ENCODE data around the gene NLRP8. TPM values are rescaled to one million over a fixed set of nuclear protein-coding genes. Genes with fewer than 3 reads are reported as not detected.
"Not testable (repeated sequence)": the region's sequence is repeated elsewhere in the genome, so short reads cannot be mapped to it uniquely, and the experiment has no call there.

The NLRP8 gene
- polyA plus RNA-seq, 3 donors = not detected

DNA sequence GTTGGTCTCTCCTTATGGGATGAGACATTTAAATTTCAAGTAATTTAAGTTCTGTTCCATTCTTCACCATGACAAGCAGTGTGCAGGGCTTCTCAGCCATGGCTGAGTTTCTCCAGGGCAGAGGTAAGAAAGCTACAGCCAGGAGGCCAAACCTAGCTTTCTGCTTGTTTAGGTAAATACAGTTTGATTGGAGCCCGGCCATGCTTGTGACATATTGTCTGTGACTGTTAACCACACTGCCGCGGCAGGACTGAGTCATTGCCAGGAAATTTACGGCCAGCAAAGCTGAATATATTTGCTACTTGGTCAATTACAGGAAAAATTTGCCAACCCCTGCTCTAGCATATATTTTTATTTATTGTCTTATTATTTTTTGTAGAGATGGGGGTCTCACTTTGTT is 10.7 kb downstream of the NLRP8 start:
- no peak overlapping the region for H3K27ac ChIP-seq (ENCODE audit: low read depth, low read length)
- WGBS, 3 donors = 36 to 79% (median 75%) methylated on average over 4 of the region's 4 CpGs

DNA sequence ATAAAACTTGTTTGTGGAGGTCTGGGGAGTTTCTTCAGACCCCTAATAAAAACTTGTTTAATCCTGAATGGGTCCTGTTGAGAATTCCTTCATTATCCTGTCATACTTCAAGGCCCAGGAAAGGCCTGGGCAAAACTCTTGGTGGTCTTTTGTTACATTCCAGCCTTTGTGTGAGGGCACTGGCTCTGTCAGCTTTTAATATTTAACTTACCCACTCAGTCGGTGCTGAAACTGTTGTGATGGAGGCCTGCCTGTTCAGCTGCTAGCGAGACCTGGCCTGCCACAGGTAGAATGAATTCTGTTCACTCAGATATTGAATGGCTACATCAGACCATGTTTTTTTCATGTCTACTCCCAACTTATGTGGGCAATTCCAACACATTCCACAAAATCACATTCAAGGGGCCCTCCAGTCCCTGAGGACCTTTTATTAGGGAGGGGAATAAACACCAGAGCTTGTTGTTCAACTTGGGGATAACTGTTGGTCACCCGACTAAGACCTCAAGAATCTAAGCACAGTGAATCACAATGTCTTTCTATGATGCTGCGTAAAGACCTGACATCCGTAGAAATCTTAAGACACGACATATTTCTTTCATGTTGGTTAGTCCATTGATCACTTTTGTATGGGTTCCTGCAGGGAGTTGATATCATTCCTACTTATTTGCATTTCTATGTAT is 12.5 kb downstream of the NLRP8 start:
- 78 to 89% (median 80%) methylated on average over 6 of the region's 6 CpGs for WGBS, 3 donors
- H3K27ac ChIP-seq (ENCODE audit: low read depth, low read length) = no peak overlapping the region

DNA sequence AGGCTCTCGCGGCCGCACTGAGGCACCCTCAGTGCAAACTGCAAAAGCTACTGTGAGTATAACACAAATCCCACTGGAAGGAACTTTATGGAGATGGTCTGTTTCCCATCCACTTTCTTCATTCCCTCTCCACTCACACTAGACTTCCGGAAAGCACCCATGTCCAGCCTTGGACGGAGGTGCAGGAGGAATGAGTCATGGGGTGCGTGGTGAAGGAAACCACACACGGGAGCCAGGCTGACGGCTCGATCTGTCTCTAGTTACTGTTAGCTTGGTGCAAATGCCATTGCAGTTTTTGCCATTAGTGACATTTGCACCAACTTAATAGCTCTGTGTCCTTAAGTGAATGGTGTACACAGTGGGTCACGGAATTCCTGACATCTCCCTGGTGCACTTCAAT is 14.6 kb downstream of the NLRP8 start:
- WGBS, 3 donors = 90 to 93% (median 93%) methylated on average over 10 of the region's 10 CpGs
- no peak overlapping the region for H3K27ac ChIP-seq (ENCODE audit: low read depth, low read length)

DNA sequence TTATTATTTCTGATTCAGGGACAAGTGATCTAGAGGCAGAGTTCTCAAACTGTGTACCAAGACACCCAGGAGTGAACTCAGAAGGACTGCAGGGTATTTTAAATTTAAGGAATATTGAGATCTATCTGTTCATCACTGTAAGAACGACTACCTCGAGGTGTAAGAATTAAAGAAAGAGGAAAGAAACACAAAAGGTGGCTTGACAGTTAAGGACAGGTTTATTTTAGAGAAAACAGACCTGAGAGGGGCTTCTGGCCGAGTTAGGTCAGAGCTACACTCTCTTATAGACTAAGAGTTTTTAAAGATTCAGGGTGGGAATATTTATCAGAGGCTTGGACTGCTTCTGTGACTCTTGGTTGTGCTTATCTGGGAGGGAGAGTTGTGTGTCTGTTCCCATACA is 26.4 kb downstream of the NLRP8 start:
- no peak overlapping the region for H3K27ac ChIP-seq (ENCODE audit: low read depth, low read length)
- WGBS, 3 donors = 33 to 48% (median 34%) methylated on average over 3 of the region's 3 CpGs

DNA sequence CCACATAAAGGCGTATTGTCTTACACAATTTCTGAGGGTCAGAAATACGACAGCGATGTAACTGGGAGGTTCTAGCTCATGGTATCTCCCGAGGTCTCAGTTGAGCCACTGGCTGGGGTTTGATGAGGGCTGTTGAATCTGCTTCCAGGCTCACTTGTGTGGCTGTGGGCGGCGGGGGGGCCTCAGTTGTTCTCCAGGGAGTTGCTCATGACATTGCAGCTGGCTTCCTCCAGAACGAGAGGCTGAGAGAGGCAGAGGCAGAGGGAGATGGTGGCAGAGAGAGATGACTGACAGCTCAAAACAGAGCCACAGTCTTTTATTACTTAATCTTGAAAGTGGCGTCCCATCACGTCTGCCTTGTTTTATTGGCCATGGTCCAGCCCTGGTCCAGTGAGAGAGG is 32.8 kb downstream of the NLRP8 start:
- H3K27ac ChIP-seq (ENCODE audit: low read depth, low read length) = no peak overlapping the region
- 58 to 77% (median 74%) methylated on average over 9 of the region's 9 CpGs for WGBS, 3 donors

DNA sequence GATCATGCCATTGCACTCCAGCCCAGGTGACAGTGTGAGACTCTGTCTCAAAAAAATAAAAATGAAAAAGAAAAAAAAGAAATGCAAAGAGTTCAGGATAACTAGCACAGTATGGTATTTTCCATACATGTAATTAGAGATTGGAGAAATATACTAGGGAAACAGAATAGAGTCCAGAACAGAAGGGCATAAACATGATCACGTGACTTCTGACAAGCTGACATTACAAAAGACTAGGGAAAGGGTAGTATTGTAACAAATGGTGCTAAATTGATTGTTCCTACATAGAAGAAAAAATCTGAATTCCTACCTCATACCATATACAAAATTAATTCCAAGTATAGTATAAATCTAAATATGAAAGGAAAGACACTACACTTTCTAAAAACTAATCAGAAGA is 37.6 kb downstream of the NLRP8 start:
- 69 to 87% (median 81%) methylated on average over 1 of the region's 1 CpG for WGBS, 3 donors
- no peak overlapping the region for H3K27ac ChIP-seq (ENCODE audit: low read depth, low read length)

DNA sequence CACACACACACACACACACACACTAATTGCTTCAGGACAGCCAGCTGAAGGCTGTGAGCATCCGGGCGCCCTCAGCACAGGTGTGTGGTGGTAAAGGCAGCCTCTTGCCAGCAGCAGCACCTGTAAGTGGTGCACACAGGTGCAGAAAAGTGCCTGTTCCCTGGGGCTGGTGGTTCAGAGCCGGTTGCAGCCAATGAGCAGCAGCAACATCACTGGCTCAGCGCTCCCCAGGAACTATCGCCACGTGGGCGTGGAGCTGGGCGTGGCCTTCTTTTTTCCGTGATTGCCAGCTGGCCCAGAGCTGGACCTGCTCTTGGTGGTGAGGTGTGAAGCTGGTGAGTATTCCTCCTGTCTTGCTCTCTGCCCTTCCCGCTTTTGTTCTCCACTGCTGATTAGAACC is 38.9 kb downstream of the NLRP8 start, which contains the start of gene NLRP5:
NLRP5 (plus strand) TSS at position 289 of the 400 bp plus-strand sequence.
- H3K27ac ChIP-seq (ENCODE audit: low read depth, low read length) = no peak within 1 kb of the TSS
- 42 to 44% (median 43%) methylated on average over 10 of the region's 10 CpGs for WGBS, 3 donors

DNA sequence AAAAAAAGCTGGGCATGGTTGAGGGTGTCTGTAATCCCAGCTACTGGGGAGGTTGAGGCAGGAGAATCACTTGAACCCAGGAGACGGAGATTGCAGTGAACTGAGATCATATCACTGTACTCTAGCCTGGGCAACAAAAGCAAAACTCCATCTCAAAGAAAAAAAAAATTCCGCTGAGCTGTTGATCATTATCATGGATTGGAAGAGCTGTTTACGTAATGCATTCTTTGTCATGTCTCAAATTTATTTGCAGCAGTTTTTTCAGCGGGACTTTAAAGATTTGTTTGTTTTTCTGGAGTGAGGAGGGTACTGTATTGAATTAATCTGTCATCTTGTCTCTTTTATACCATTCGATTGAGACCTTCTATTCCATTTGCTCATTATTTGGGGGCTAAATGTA is 43.2 kb downstream of the NLRP8 start:
- no peak overlapping the region for H3K27ac ChIP-seq (ENCODE audit: low read depth, low read length)
- 66 to 85% (median 83%) methylated on average over 5 of the region's 5 CpGs for WGBS, 3 donors

DNA sequence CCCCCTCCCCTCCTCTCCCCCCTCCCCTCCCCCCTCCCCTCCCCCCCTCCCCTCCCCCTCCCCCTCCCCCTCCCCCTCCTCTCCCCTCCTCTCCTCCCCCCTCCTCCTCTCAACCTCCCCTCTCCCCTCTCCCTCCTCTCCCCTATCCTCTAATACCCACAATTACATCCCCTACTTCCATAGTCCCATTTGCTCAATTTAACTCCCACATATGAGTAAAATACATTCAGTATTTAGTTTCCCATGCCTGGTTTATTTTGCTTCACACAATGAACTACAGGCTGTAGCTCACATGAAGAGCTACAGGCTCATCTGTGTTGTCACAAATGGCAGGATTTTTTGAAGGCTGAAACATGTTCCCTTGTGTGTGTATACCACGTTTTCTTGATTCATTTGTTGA is 45.9 kb downstream of the NLRP8 start:
- 15 to 49% (median 40%) methylated on average over 1 of the region's 1 CpG for WGBS, 3 donors

DNA sequence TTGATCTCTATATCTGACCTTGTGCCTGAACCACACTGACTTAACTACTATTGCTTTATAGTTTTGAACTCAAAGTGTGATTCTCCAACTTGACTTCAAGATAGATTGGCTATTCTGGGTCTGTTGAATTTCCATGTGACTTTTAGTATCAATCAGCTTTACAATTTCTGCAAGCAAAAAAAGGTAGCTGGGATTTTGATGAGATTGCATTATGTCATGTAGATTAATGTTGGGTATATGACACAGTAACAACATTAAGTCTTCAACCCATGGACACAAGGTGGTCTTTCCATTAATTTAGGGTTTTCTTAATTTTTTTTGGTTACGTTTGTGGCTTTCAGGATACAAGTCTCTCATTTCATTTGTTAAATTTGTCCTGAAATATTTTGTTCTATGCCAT is 67.1 kb downstream of the NLRP8 start:
- WGBS, 3 donors = 55 to 79% (median 69%) methylated on average over 1 of the region's 1 CpG
- H3K27ac ChIP-seq (ENCODE audit: low read depth, low read length) = no peak overlapping the region

More for the DNA sequence above, 45.9 kb downstream of the NLRP8 start:
- no peak overlapping the region for H3K27ac ChIP-seq (ENCODE audit: low read depth, low read length)

DNA sequence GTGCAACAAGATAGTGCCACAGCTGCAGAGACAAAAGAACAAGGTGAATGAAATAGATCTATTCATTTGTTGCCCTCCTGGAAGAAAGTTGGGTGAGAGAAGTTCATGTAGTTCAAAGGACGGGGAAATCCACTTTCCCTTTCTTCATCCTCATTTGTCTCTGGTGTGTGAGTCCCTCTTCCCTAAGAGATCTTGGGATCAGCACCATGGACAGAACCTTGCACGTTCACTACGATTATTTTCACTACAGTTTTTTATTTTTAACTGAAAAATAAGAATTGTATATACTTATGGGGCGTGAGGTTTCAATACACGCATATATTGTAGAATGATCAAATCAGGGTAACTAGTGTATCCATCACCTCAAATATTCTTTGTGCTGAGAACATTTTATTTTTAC is 68.1 kb downstream of the NLRP8 start:
- WGBS, 3 donors = 24 to 31% (median 30%) methylated on average over 5 of the region's 5 CpGs
- no peak overlapping the region for H3K27ac ChIP-seq (ENCODE audit: low read depth, low read length)

DNA sequence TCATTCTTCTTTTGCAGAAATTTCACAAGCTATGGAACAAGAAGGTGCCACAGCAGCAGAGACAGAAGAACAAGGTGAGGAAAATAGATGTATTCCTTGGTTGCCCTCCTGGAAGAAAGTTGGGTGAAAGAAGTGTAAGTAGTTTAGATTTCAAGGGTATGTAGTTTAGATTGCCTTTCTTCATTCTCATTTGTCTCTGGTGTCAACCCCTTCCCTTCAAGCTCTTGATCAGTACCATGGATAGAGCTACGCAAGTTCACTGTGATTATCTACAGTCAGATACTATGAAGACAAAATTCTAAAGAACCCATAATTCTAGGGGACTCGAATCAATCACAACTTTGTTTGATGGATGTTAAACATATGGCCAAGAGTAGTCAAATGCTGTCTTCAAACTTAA is 71.7 kb downstream of the NLRP8 start:
- not testable (repeated sequence) for H3K27ac ChIP-seq (ENCODE audit: low read depth, low read length)
- 57 to 88% (median 67%) methylated on average over 1 to 2 of the region's 2 CpGs for WGBS, 3 donors

DNA sequence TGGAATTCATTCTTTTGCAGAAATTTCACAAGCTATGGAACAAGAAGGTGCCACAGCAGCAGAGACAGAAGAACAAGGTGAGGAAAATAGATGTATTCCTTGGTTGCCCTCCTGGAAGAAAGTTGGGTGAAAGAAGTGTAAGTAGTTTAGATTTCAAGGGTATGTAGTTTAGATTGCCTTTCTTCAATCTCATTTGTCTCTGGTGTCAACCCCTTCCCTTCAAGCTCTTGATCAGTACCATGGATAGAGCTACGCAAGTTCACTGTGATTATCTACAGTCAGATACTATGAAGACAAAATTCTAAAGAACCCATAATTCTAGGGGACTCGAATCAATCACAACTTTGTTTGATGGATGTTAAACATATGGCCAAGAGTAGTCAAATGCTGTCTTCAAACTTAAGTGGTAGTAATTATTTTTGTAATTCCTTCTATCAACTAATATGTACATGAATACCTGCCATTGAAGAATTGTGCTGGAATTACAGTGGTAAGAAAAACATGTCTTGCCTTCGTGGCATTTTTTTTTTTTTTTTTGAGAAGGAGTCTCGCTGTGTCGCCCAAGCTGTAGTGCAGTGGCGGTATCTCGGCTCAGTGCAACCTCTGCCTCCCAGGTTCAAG is 72.8 kb downstream of the NLRP8 start:
- H3K27ac ChIP-seq (ENCODE audit: low read depth, low read length) = not testable (repeated sequence)
- 60 to 77% (median 70%) methylated on average over 6 of the region's 7 CpGs for WGBS, 3 donors

DNA sequence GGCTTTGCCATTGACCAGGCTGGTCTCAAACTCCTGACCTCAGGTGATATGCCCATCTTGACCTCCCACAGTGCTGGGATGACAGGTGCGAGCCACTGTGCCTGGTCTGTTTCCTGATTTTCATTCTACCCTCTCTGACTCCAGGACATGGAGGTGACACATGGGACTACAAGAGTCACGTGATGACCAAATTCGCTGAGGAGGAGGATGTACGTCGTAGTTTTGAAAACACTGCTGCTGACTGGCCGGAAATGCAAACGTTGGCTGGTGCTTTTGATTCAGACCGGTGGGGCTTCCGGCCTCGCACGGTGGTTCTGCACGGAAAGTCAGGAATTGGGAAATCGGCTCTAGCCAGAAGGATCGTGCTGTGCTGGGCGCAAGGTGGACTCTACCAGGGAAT is 79.1 kb downstream of the NLRP8 start:
- WGBS, 3 donors = 87 to 93% (median 89%) methylated on average over 15 of the region's 15 CpGs

More for the DNA sequence above, 79.1 kb downstream of the NLRP8 start:
- no peak overlapping the region for H3K27ac ChIP-seq (ENCODE audit: low read depth, low read length)

Other genes starting within 250 kb of the NLRP8 start
- not detected for gene NLRP9, start 209.4 kb upstream of the NLRP8 start, polyA plus RNA-seq
- not detected for gene RFPL4A, start 188.7 kb upstream of the NLRP8 start, polyA plus RNA-seq
- gene RFPL4AL1, start 178.7 kb upstream of the NLRP8 start, polyA plus RNA-seq = not detected
- under 1 TPM in 1 of 3 donors, not detected in 2; 0.03 TPM for gene NLRP11, start 115.8 kb upstream of the NLRP8 start, polyA plus RNA-seq
- gene NLRP4, start 111.3 kb upstream of the NLRP8 start, polyA plus RNA-seq = not detected
- not detected for gene NLRP13, start 15.5 kb upstream of the NLRP8 start, polyA plus RNA-seq
- not detected for gene NLRP5, start 38.9 kb downstream of the NLRP8 start, polyA plus RNA-seq
- 10 to 100 TPM; 14.8 to 29.8 (median 28.2) TPM for gene ZNF787, start 173.5 kb downstream of the NLRP8 start, polyA plus RNA-seq
- 10 to 100 TPM; 13.7 to 32.2 (median 14.9) TPM for gene ZNF444, start 193.5 kb downstream of the NLRP8 start, polyA plus RNA-seq
- not detected for gene GALP, start 228.2 kb downstream of the NLRP8 start, polyA plus RNA-seq
- gene ZSCAN5B, start 250.0 kb downstream of the NLRP8 start, polyA plus RNA-seq = under 1 TPM in 1 of 3 donors, not detected in 2; 0.04 TPM

Data from adipose tissue (tissue), 3 donors.